ENCODE data around the gene GRIA3.

GRIA3 gene

GRCh38 chrX:123468481-123468880 is 284.4 kb downstream of the GRIA3 start:
- no peaks in the 10 kb centered on the region for H3K36me3 ChIP-seq
- DNase-seq, result no peak
- peaks cover 30% of the 10 kb centered on the region for H3K27me3 ChIP-seq (ENCODE audit: insufficient read depth, low read depth, severe bottlenecking)
- TF ChIP-seq, protein P1, sequence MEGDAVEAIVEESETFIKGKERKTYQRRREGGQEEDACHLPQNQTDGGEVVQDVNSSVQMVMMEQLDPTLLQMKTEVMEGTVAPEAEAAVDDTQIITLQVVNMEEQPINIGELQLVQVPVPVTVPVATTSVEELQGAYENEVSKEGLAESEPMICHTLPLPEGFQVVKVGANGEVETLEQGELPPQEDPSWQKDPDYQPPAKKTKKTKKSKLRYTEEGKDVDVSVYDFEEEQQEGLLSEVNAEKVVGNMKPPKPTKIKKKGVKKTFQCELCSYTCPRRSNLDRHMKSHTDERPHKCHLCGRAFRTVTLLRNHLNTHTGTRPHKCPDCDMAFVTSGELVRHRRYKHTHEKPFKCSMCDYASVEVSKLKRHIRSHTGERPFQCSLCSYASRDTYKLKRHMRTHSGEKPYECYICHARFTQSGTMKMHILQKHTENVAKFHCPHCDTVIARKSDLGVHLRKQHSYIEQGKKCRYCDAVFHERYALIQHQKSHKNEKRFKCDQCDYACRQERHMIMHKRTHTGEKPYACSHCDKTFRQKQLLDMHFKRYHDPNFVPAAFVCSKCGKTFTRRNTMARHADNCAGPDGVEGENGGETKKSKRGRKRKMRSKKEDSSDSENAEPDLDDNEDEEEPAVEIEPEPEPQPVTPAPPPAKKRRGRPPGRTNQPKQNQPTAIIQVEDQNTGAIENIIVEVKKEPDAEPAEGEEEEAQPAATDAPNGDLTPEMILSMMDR (IDR thresholded peaks at IDR 0.05; ENCODE audit: low read depth, low read length), result no peak
- H3K27ac ChIP-seq, result no peak overlapping the region
- no peak overlapping the region for H3K4me3 ChIP-seq (ENCODE audit: low read depth, low read length)
- H3K9me3 ChIP-seq (ENCODE audit: severe bottlenecking), result no peaks in the 10 kb centered on the region

DNA sequence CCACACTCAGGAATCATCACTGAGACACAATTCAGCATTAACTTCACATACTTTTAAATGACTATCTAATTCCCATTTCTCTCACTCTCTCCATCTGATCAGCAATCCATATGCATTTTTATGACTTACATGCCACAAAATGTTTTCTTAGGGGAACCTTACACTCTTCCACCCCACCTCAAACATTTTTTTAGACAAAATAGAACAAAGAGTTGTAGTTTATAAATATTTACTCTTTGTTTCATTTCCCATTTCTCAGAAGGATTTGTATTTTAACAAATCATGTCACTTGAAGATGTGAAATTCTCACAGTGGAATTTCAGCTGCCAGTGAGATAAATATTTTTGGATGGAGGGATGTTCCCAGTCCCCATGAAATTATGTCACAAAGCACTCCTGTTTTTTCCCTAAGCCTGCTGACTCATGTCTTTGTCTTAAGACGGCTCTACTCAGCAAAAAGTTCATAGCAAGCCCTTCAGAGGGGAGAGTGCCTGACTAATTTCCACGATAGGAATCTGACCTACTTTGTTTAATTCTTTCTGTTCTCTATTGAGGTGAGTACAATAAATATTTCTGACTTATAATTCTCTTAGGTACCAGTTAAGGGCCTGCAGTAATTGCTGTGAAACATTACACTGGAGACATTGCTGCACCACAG is 291.1 kb downstream of the GRIA3 start:
- TF ChIP-seq, protein P1 (IDR thresholded peaks at IDR 0.05; ENCODE audit: low read depth, low read length), result no peak
- Histone ChIP-seq H3K9me3 (ENCODE audit: severe bottlenecking) (no peaks in the 10 kb centered on the region), H3K4me3 (ENCODE audit: low read depth, low read length) (no peak overlapping the region), H3K36me3 (no peaks in the 10 kb centered on the region), H3K27me3 (ENCODE audit: insufficient read depth, low read depth, severe bottlenecking) (peaks cover 46% of the 10 kb centered on the region), H3K27ac (no peak overlapping the region)
- no peak for DNase-seq

DNA sequence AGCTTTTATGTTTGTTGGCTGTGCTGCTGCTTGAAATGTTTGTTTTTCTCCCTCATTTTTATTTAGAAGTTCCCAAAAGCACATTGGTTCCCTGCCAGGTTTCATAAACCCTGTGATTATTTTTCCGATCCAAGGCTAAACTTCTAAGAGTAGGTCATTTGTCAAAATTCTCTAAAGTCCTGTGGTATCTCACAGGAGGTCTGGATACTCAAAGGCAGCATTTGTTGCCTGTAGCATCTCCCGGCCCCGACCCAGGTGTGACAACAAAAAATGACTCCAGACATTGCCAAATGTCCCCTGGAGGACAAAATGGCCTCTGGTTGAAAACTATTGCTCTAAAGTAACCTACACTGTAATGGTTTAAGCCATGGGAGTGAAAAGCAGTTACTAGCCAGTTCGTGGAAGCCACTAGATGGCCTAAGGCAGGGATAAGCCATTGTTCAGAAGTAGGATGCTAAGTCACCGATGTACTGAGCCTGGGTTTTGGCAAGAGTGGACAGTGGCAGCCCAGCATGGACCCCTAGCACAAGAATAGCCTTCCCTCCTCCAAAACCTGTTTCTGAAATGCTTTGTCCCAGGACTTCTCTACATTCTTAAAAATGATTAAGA is 292.6 kb downstream of the GRIA3 start:
- Histone ChIP-seq H3K9me3 (ENCODE audit: severe bottlenecking) (no peaks in the 10 kb centered on the region), H3K36me3 (no peaks in the 10 kb centered on the region), H3K27me3 (ENCODE audit: insufficient read depth, low read depth, severe bottlenecking) (peaks cover 53% of the 10 kb centered on the region), H3K4me3 (ENCODE audit: low read depth, low read length) (no peak overlapping the region), H3K27ac (no peak overlapping the region)
- no peak for DNase-seq
- TF ChIP-seq, protein P1 (IDR thresholded peaks at IDR 0.05; ENCODE audit: low read depth, low read length), result no peak

DNA sequence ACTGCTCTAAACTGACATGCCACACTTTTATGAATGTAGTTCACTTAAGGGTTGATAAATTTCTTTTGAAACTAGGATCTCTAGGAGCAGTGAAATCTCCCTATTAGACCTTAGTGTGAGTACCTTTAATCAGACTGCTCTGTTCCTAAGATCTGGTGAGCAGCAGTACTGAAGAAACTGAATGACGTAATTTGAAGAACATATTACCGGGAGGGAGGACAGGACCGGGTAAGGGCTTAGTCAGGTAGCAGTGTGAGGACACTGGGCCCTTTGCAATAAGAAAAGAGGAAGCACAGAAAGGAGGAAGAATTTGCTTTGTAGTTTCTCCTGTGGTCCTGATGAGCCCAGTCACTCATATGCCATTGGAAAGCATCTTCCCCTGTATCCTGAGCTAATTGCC is 293.6 kb downstream of the GRIA3 start:
- H3K27me3 ChIP-seq (ENCODE audit: insufficient read depth, low read depth, severe bottlenecking), result peaks cover 62% of the 10 kb centered on the region
- no peak for DNase-seq
- H3K9me3 ChIP-seq (ENCODE audit: severe bottlenecking), result no peaks in the 10 kb centered on the region
- no peak overlapping the region for H3K27ac ChIP-seq
- TF ChIP-seq, protein P1 (IDR thresholded peaks at IDR 0.05; ENCODE audit: low read depth, low read length), result no peak
- no peak overlapping the region for H3K4me3 ChIP-seq (ENCODE audit: low read depth, low read length)
- H3K36me3 ChIP-seq, result no peaks in the 10 kb centered on the region

DNA sequence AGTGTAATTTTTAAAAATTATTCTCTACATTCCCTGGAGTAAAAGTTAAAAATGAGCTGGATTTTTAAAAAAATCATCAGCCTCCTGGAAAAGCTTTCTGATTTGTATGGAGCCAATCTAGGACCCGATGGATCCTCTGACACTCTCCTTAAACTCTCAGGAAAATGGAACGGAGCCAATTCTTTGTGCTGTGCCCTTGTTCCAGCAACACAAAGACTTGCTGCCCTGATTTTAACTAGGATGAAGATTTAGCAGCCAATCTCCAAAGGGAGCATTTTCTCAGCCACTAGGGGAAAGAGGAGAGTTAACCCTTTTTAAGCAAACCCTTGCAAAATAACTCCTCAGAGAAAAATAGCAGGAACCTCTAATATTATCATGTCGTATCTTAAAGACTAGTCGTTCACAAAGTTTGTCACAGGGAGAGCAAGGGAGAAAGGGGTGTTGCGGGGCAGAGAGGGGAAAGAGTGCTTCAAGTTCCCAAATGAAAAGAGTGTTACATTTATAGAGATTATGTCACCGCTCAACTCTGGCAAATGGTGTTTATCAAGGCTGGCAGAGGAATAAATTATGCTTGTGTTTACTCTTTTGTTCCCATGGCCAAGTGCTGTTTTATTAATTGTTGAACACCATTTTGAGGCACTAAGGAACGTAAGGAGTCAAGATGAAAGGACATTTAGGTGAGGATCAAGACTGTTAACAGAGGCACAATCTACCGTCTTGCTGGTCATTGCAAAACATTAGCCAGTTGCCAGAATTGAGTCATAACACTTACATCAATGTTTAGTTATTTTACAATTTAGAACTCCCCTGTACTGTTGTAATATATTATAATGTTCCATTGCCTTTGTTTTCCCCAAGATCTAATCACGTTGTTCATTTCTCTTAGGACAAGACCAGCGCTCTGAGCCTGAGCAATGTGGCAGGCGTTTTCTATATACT is 298.1 kb downstream of the GRIA3 start:
- Histone ChIP-seq H3K36me3 (no peaks in the 10 kb centered on the region), H3K27me3 (ENCODE audit: insufficient read depth, low read depth, severe bottlenecking) (peaks cover 68% of the 10 kb centered on the region), H3K27ac (no peak overlapping the region), H3K9me3 (ENCODE audit: severe bottlenecking) (no peaks in the 10 kb centered on the region), H3K4me3 (ENCODE audit: low read depth, low read length) (no peak overlapping the region)
- no peak for DNase-seq
- TF ChIP-seq, protein P1 (IDR thresholded peaks at IDR 0.05; ENCODE audit: low read depth, low read length), result no peak

Measured in WERI-Rb-1 (cell line).